ENCODE data around the gene PLCE1. TPM values are rescaled to one million over a fixed set of nuclear protein-coding genes. Genes with fewer than 3 reads are reported as not detected.
A peak's percentile ranks its signal among the peaks of the same experiment; 100 is the strongest.
"Not testable (repeated sequence)": the region's sequence is repeated elsewhere in the genome, so short reads cannot be mapped to it uniquely, and the experiment has no call there.

Gene PLCE1
- total RNA-seq, 2 experiments from 2014 or later = 0.06 TPM; not detected in 1

DNA sequence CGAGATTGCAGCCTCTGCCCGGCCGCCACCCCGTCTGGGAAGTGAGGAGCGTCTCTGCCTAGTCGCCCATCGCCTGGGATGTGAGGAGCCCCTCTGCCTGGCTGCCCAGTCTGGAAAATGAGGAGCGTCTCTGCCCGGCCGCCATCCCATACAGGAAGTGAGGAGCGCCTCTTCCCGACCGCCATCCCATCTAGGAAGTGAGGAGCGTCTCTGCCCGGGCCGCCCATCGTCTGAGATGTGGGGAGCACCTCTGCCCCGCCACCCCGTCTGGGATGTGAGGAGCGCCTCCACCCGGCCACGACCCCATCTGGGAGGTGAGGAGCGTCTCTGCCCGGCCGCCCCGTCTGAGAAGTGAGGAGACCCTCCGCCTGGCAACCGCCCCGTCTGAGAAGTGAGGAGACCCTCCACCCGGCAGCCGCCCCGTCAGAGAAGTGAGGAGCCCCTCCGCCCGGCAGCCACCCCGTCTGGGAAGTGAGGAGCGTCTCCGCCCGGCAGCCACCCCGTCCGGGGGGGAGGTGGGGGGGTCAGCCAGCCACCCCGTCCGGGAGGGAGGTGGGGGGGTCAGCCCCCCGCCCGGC lies 23.2 kb upstream of the PLCE1 start:
- H3K4me1 Mint-ChIP-seq; H3K27ac Mint-ChIP-seq; H3K36me3 Mint-ChIP-seq; H3K4me3 Mint-ChIP-seq; DNase-seq; H3K27me3 Mint-ChIP-seq; ATAC-seq; H3K9me3 Mint-ChIP-seq (ENCODE audit: low read depth); CTCF ChIA-PET: not testable (repeated sequence)

DNA sequence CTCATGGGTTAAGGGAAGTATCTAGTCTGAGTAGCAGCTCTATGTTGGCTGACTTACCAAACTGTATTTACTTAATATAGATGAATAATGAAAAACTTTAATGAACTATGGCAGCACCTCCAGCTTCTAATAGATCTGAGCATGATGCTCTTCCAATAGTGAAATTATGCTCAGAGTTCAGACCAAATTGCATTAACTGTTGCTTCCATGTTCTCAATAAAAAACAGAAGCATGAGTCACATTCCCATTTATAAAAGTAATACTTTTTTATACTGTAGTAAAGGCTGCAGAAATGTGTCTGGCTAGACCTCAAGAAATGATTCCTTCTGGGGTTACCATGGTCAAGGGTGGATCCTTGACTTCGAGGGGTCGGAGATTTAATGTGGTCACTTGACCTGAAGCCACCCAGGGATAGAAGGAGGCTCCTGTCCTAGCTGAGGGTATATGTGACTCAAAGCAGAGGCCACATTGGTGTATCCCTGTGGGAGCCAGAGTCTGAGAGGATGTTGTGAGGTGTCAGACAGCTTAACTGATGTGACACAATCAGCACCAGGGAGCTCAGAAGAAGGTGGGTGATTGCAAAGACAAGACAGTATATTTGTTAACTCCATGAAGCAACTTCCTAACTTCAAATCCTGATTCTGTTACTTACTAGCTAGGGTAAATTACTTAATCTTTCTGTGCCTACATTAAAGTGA lies 19.8 kb upstream of the PLCE1 start:
- Mint-ChIP-seq H3K9me3 (ENCODE audit: low read depth) (no peaks in the 10 kb centered on the region), H3K27me3 (peaks cover 5% of the 10 kb centered on the region), H3K4me3 (no peak overlapping the region), H3K27ac (no peak overlapping the region), H3K4me1 (no peaks in the 10 kb centered on the region), H3K36me3 (no peaks in the 10 kb centered on the region)
- ATAC-seq (no peak), DNase-seq (no peak)
- CTCF ChIA-PET = no interaction called here

DNA sequence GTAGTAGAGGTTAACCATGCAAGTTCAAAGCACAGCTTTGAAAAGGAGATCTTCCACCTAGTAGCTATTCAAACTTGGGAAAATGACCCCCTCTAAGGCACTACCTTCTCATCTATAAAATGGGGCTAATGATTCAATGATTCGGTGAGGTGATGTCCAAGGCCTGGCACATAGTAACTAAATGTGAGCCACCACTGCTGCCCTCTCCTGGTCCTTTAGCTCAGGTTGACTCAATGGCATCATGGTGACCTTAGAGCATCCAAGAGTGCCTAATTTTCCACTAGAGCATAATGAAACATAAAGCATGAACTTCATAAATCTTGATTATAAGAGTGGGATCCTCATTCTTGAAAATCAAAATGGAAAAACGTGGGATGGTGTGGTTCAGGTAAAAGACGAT lies 16.3 kb upstream of the PLCE1 start:
- ATAC-seq (no peak), DNase-seq (no peak)
- H3K4me3 Mint-ChIP-seq = no peak overlapping the region
- no peak overlapping the region for H3K27ac Mint-ChIP-seq
- peaks cover 7% of the 10 kb centered on the region for H3K27me3 Mint-ChIP-seq
- H3K36me3 Mint-ChIP-seq = no peaks in the 10 kb centered on the region
- H3K4me1 Mint-ChIP-seq = no peaks in the 10 kb centered on the region
- H3K9me3 Mint-ChIP-seq (ENCODE audit: low read depth) = no peaks in the 10 kb centered on the region
- CTCF ChIA-PET = no interaction called here

DNA sequence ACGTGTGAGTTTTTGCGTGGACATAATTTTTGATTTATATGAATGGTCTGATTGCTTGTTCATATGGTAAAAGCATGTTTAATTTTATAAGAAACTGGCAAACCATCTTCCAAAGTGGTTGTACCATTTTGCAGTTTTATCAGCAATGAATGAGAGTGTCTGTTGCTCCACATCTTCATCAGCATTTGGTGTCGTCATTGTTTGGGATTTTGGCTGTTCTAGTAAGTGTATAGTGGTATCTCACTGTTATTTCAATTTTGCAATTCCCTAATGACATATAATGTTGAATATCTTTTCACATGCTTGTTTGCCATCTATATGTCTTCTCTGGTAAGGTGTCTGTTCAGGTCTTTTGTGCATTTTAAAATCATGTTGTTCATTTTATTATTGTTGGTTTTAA lies 13.2 kb upstream of the PLCE1 start:
- Mint-ChIP-seq H3K4me1 (no peaks in the 10 kb centered on the region), H3K36me3 (no peaks in the 10 kb centered on the region), H3K9me3 (ENCODE audit: low read depth) (no peaks in the 10 kb centered on the region), H3K27me3 (peaks cover 7% of the 10 kb centered on the region), H3K4me3 (no peak overlapping the region), H3K27ac (no peak overlapping the region)
- CTCF ChIA-PET = no interaction called here
- DNase-seq (no peak), ATAC-seq (no peak)

DNA sequence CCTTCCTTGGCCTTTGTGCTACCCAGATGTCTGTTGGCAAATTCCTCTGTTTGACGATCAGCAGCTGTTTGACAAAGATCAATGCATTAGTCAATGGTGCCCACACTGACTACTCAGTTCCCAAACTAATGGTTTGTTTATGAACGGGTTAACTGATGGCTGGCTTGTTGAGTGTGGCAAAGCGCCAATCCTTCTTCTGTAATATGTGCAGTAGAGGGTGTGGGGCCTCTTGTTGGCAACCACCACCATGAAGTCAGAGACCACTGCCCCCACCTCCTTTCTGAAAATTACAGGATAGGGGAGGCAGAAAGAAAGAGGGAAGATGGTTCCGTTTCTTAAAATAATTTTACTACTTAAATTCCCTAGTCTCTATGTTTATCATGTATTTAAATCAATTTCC lies 2.6 kb upstream of the PLCE1 start:
- Mint-ChIP-seq H3K27me3 (peaks cover 52% of the 10 kb centered on the region), H3K36me3 (peaks cover 4% of the 10 kb centered on the region), H3K27ac (no peak overlapping the region), H3K4me1 (peaks cover 2% of the 10 kb centered on the region), H3K4me3 (no peak overlapping the region), H3K9me3 (ENCODE audit: low read depth) (no peaks in the 10 kb centered on the region)
- DNase-seq (no peak), ATAC-seq (no peak)
- CTCF ChIA-PET = no interaction called here

DNA sequence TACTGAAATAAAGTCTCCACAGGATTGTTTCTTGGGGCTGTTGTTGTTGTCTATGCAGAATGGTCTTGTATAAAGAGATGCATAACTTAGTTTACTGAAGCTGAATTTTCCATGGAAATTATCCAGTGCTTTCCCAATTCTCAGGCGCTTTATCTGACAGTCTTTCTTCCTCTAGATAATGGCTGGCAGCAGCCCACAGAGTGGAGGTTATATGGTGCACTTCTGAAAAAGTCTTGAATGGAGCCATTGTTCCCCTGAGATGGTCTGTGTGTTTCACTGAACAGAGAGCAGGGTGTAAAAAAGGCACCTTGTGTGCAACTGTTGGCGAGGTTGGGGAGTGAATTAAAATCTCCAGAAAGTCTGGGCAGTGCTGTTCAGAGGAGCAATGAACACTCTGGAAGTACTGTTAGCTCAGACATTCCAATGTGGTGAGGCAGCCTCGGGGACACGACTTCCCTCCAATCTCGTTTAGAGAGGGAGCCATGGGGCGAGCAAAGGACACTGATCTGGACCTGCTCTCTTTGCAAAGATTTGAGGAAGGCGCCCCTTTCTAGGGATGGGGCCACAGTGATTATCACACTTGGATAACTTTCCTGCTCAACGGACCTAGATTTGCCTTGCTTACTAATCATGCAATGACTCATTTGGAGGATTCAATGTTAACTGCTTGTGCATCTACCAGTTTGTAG lies 2.0 kb upstream of the PLCE1 start:
- CTCF ChIA-PET = no interaction called here
- Mint-ChIP-seq H3K27ac (no peak overlapping the region), H3K9me3 (ENCODE audit: low read depth) (no peaks in the 10 kb centered on the region), H3K36me3 (peaks cover 4% of the 10 kb centered on the region), H3K27me3 (peaks cover 57% of the 10 kb centered on the region), H3K4me1 (peaks cover 2% of the 10 kb centered on the region), H3K4me3 (no peak overlapping the region)
- DNase-seq (no peak), ATAC-seq (no peak)

DNA sequence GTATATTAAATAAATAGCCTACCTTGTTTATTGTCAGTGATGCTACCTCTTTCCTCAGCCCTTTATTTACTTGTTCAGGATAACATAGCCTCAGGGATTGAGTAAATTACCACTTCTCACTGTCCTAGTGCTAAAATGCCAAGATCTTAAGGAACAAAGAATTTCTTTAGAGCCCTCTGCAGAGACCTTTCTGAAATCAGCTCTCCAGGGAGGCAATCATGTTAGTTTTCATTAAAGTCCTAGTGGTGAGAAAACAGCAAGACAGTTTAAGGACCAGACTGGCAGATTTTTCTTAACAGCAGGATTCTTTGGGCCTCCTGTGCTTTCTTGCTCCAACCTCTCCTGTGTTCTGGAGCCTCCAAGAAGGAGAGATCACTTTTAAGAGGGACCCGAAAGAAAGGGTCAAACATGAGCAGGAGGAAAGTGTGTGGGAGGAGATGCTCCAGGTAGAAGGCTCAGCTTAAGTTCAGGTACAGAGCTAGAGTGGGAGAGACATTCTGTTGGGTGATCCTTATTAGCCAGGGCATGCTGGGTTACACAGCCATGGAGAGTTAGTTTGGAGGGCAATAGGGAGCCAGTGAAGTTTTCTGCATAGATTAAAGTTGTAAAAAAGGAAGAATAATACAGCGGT lies 1.2 kb upstream of the PLCE1 start:
- Mint-ChIP-seq H3K36me3 (peaks cover 4% of the 10 kb centered on the region), H3K27ac (no peak overlapping the region), H3K27me3 (peaks cover 57% of the 10 kb centered on the region), H3K9me3 (ENCODE audit: low read depth) (no peaks in the 10 kb centered on the region), H3K4me1 (peaks cover 2% of the 10 kb centered on the region), H3K4me3 (no peak overlapping the region)
- DNase-seq (no peak), ATAC-seq (no peak)
- CTCF ChIA-PET = no interaction called here

DNA sequence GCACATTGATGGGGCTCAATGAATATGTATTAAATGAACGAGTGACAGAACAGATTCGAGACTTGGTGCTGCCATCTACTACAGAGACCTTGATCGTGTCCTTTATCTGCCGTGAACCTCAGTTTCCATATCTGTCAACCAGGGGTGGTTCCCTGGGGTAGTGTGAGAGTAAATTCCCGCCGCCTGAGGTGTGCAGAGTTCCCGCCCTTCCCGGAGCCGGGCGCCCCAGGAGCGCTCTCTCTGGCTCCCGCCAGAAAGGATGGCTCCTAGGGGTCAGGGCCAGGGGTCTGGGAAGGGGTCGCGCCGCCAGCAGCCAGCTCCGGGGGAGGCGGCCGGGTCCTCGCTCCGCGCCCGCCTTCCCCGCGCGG lies 333 bp upstream of the PLCE1 start:
- peaks cover 57% of the 10 kb centered on the region for H3K27me3 Mint-ChIP-seq
- DNase-seq (no peak), ATAC-seq (no peak)
- CTCF ChIA-PET = no interaction called here
- H3K4me1 Mint-ChIP-seq = peaks cover 2% of the 10 kb centered on the region
- no peaks in the 10 kb centered on the region for H3K9me3 Mint-ChIP-seq (ENCODE audit: low read depth)
- peak overlapping the region; percentile 32 for H3K4me3 Mint-ChIP-seq
- H3K27ac Mint-ChIP-seq = no peak overlapping the region
- H3K36me3 Mint-ChIP-seq = peaks cover 4% of the 10 kb centered on the region

DNA sequence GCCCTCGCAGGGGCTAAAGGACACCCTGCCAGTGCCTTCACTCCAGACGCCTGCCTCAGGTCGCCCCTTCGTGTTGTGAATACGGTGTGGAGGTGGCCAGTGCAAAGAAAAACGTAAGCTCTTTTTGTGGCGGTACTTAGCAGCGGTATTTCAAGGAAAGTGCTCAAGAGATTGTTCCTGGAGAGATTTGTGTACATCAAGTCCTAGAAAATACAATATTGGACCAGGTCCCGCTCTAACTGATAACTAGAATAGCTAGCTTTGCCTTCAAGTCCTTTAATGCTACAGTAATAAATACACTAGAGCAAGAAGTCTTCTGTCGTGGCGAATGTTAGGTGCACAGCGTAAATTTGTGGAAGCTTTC lies 689 bp downstream of the PLCE1 start:
- no peak for DNase-seq
- H3K4me3 Mint-ChIP-seq = peak overlapping the region; percentile 23
- CTCF ChIA-PET = no interaction called here
- ATAC-seq = no peak
- peaks cover 2% of the 10 kb centered on the region for H3K4me1 Mint-ChIP-seq
- peaks cover 4% of the 10 kb centered on the region for H3K36me3 Mint-ChIP-seq
- H3K9me3 Mint-ChIP-seq (ENCODE audit: low read depth) = no peaks in the 10 kb centered on the region
- no peak overlapping the region for H3K27ac Mint-ChIP-seq
- peaks cover 59% of the 10 kb centered on the region for H3K27me3 Mint-ChIP-seq

DNA sequence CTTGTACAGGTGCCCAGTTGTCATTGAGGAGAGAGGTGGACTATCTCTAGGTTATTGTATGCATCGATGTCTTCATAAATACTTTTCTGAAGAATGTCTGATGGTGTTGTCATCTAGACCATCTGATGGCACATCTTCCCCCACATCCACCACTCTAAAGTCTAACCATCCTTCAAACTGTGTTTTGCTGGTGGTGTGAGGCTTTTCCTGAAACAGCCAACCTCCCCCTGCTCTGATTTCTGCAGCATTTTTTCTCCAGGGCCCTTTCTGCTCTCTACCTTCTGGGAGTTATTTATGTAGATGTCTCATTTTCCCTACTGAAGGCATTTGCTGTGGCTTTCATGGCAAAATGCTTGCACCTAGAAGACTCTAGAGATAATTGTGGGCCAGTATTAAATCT lies 1.5 kb downstream of the PLCE1 start:
- H3K9me3 Mint-ChIP-seq (ENCODE audit: low read depth) = no peaks in the 10 kb centered on the region
- H3K4me1 Mint-ChIP-seq = peaks cover 2% of the 10 kb centered on the region
- no peak overlapping the region for H3K4me3 Mint-ChIP-seq
- CTCF ChIA-PET = no interaction called here
- peaks cover 4% of the 10 kb centered on the region for H3K36me3 Mint-ChIP-seq
- H3K27me3 Mint-ChIP-seq = peaks cover 64% of the 10 kb centered on the region
- no peak for ATAC-seq
- H3K27ac Mint-ChIP-seq = no peak overlapping the region
- DNase-seq = no peak

DNA sequence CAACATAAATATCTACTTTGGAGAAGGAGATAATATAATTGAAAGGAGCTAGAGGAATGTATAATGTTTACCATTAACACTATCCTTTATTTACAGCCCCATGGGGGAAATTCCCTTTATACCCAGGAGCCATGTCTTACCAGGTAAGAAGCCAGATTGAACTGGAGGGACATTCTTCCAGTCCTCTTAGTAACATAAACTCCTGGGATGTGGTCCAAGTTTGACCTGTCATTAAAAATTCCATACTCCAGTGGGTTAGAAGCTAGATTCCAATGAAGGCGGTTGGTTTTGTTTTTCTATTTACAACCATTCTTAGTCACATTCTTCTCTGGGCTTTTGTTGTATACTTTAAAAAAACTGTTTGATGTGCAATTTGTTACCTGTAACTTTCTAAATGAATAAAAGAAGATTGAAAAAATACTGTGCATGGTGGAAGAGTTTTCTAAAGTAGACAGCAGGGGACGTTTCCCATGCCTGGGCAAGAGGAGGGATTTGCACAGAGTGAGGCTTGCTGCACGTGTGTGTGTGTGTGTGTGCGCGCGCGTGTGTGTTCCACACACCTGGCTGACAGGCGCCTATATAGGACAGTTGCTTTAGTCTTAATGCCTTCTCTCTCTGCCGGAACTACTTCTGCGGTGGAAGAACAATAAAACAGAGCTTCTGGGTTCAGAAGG lies 2.0 kb downstream of the PLCE1 start:
- no peaks in the 10 kb centered on the region for H3K9me3 Mint-ChIP-seq (ENCODE audit: low read depth)
- no peak for ATAC-seq
- CTCF ChIA-PET = no interaction called here
- DNase-seq = no peak
- peaks cover 4% of the 10 kb centered on the region for H3K36me3 Mint-ChIP-seq
- H3K4me3 Mint-ChIP-seq = no peak overlapping the region
- H3K4me1 Mint-ChIP-seq = peaks cover 2% of the 10 kb centered on the region
- H3K27ac Mint-ChIP-seq = no peak overlapping the region
- H3K27me3 Mint-ChIP-seq = peaks cover 62% of the 10 kb centered on the region

DNA sequence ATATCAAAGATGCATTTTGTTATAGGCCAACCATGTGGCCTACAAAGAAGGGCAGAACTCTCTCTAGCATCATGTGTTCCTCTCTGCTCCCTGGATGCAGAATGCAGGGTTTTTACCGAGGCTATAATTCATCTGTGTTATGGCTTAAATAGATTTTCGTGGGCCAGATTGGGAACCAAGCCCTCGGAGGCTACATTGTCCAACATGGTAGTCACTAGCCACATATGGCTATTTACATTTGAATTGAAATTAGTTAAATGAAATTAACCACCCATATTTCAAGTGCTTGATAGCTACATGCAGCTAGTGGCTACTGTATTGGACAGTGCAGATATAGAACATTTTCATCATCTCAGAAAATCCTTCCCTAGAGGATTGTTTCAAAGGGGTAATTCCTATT lies 2.8 kb downstream of the PLCE1 start:
- peaks cover 2% of the 10 kb centered on the region for H3K4me1 Mint-ChIP-seq
- H3K9me3 Mint-ChIP-seq (ENCODE audit: low read depth) = no peaks in the 10 kb centered on the region
- H3K4me3 Mint-ChIP-seq = no peak overlapping the region
- no peak for DNase-seq
- peaks cover 4% of the 10 kb centered on the region for H3K36me3 Mint-ChIP-seq
- ATAC-seq = no peak
- H3K27ac Mint-ChIP-seq = no peak overlapping the region
- H3K27me3 Mint-ChIP-seq = peaks cover 54% of the 10 kb centered on the region
- CTCF ChIA-PET = no interaction called here

DNA sequence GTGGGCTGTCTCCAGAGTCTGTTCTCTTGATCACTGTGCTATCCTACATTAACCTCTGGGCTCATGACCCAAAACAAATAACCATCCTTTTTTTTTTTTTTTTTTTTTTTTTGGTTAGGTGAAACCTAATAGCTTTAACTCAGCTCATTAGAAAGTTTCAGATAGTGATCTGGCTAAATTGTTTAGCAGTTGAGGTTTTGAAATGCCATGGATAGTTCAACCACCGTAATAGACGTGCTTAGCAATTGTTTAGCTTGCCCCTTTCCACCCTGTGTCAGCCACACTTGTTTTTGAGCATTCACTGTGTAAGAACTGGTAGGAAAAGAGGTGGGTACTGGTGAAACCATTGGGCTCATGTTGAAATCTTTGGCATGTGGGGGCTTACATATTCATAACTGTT lies 3.8 kb downstream of the PLCE1 start:
- no peaks in the 10 kb centered on the region for H3K9me3 Mint-ChIP-seq (ENCODE audit: low read depth)
- H3K36me3 Mint-ChIP-seq = peaks cover 4% of the 10 kb centered on the region
- DNase-seq (no peak), ATAC-seq (no peak)
- H3K4me1 Mint-ChIP-seq = peaks cover 2% of the 10 kb centered on the region
- no peak overlapping the region for H3K4me3 Mint-ChIP-seq
- CTCF ChIA-PET = no interaction called here
- no peak overlapping the region for H3K27ac Mint-ChIP-seq
- peaks cover 48% of the 10 kb centered on the region for H3K27me3 Mint-ChIP-seq

All from activated CD8-positive, alpha-beta memory T cell treated with anti-CD3 and anti-CD28 coated beads, Interleukin-2, amount 10 ng/mL, durations not matched to agents 7 days and 5 days (primary cell).